Muscle layer of colon (tissue), 2 donors: ENCODE measurements around the gene NBEAL1.
"Not testable (repeated sequence)": the region's sequence is repeated elsewhere in the genome, so short reads cannot be mapped to it uniquely, and the experiment has no call there.

ENCODE experiments used
- H3K27ac ChIP-seq: one replicate; pipeline ENCODE4 v1.7.0; 2013; ENCODE audit warnings: low read depth, mild to moderate bottlenecking, low read length, moderate library complexity
- H3K27me3 ChIP-seq, 2 donors: one replicate each; pipeline ENCODE4 v1.7.0; 2013; ENCODE audit warnings: low read length in 2 of 2, mild to moderate bottlenecking in 2 of 2; ENCODE audit not compliant: insufficient read depth in 2 of 2, control insufficient read depth in 1 of 2
- H3K36me3 ChIP-seq: one replicate; pipeline ENCODE4 v1.7.0; 2013; ENCODE audit warnings: mild to moderate bottlenecking, low read length; ENCODE audit not compliant: insufficient read depth
- H3K4me1 ChIP-seq: one replicate; pipeline ENCODE4 v1.7.0; 2013; ENCODE audit warnings: mild to moderate bottlenecking, low read length; ENCODE audit not compliant: insufficient read depth
- H3K4me3 ChIP-seq, 2 donors: one replicate each; pipeline ENCODE4 v1.7.0; 2013; ENCODE audit warnings: low read length in 2 of 2, low read depth in 1 of 2, mild to moderate bottlenecking in 1 of 2, moderate library complexity in 1 of 2
- H3K9ac ChIP-seq: one replicate; pipeline ENCODE4 v1.7.0; 2013; ENCODE audit warnings: low read length
- H3K9me3 ChIP-seq: one replicate; pipeline ENCODE4 v1.7.0; 2013; ENCODE audit warnings: mild to moderate bottlenecking, low read length
- donor health status: abdominal sarcoma.
- donor health status: Adenocarcinoma of cecum.

Gene NBEAL1

DNA sequence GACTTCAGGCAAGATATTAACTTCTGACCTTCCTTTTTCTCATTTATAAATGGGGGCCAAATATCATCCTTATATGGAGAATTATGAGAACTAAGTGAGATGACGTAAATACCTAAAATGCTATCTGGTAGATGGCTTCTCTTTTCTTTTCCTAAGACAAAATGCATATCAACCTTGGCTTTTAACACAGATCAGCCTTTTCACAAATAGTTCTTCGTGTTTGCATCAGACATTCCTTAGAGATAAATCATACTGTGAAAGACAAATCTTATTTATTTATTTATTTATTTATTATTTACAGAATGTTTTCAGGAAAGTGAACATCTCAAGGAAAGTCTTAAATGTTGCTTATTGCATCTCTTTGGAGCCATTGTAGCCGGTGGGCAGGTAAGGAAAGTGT is 62.8 kb downstream of the NBEAL1 start:
- Histone ChIP-seq H3K4me1 (no peaks in the 10 kb centered on the region), H3K27ac (no peak overlapping the region), H3K4me3 (no peak overlapping the region), H3K27me3 (no peaks in the 10 kb centered on the region), H3K36me3 (peaks cover 9% of the 10 kb centered on the region), H3K9me3 (no peaks in the 10 kb centered on the region), H3K9ac (no peak overlapping the region)

- no peak overlapping the region for H3K4me3 ChIP-seq
- H3K27me3 ChIP-seq, result no peaks in the 10 kb centered on the region
- no peak overlapping the region for H3K27ac ChIP-seq
- H3K4me1 ChIP-seq, result no peaks in the 10 kb centered on the region
- H3K9me3 ChIP-seq, result no peaks in the 10 kb centered on the region
- no peak overlapping the region for H3K9ac ChIP-seq
- peaks cover 11% of the 10 kb centered on the region for H3K36me3 ChIP-seq
These were observed 65.9 kb downstream of the NBEAL1 start for GRCh38 chr2:203080447-203081045.

DNA sequence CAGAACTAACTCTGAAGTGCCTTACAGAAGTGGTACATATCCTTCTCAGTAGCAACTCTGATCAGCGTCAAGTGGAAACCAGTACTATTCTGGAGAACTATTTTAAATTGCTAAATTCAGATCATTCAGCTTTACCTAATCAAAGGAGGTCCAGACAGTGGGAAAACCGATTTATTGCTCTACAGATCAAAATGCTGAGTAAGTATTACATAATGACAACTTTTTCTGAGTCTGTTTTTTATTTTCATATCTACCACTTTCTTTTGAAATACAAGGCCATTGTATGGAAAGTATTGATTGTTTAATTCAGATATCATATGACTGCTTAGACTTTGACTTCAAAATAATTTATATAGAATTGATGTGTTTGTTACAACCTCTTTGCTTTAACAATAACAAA is 68.7 kb downstream of the NBEAL1 start:
- H3K4me3 ChIP-seq, result no peak overlapping the region
- no peak overlapping the region for H3K27ac ChIP-seq
- peaks cover 11% of the 10 kb centered on the region for H3K36me3 ChIP-seq
- H3K4me1 ChIP-seq, result no peaks in the 10 kb centered on the region
- no peaks in the 10 kb centered on the region for H3K27me3 ChIP-seq
- H3K9ac ChIP-seq, result no peak overlapping the region
- no peaks in the 10 kb centered on the region for H3K9me3 ChIP-seq

DNA sequence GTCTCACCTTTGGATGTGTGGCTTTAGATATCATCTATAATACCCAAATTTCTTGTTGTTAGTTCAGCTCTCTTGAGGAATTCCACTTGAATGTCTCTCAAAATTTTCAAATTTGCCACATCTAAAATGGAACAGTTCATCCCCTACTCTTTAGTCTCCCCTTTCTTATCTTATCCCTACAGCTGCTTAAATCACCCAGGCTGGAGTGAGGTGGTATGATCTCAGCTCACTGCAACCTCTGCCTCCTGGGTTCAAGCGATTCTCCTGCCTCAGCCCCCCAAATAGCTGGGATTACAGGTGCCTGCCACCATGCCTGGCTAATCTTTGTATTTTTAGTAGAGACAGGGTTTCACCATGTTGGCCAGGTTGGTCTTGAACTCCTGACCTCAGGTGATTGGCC is 71.7 kb downstream of the NBEAL1 start:
- not testable (repeated sequence) for H3K36me3 ChIP-seq, H3K4me1 ChIP-seq, H3K27me3 ChIP-seq, H3K4me3 ChIP-seq, H3K27ac ChIP-seq, H3K9ac ChIP-seq, H3K9me3 ChIP-seq

DNA sequence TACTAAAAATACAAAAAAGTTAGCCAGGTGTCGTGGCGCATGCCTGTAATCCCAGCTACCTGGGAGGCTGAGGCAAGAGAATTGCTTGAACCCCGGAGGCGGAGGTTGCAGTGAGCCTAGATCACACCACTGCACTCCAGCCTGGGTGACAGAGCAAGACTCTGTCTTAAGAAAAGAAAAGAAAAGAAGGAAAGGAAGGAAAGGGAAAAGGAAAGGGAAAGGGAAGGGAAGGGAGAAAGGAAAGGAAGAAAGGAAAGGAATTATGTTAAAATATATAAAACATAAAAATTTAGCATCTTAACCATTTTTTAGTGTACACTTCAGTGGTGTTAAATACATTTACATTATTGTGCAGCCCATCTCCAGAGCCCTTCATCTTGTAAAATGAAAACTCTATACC is 76.0 kb downstream of the NBEAL1 start:
- not testable (repeated sequence) for H3K9me3 ChIP-seq, H3K27ac ChIP-seq, H3K4me1 ChIP-seq, H3K4me3 ChIP-seq, H3K27me3 ChIP-seq, H3K9ac ChIP-seq, H3K36me3 ChIP-seq

- Histone ChIP-seq H3K4me3 (no peak overlapping the region), H3K4me1 (no peaks in the 10 kb centered on the region), H3K27ac (no peak overlapping the region), H3K27me3 (no peaks in the 10 kb centered on the region), H3K9ac (no peak overlapping the region), H3K9me3 (no peaks in the 10 kb centered on the region), H3K36me3 (peaks cover 13% of the 10 kb centered on the region)
These were observed 83.1 kb downstream of the NBEAL1 start for GRCh38 chr2:203097735-203098134.

GRCh38 chr2:203102357-203102756 is 87.7 kb downstream of the NBEAL1 start:
- not testable (repeated sequence) for H3K9ac ChIP-seq, H3K27ac ChIP-seq, H3K27me3 ChIP-seq, H3K4me1 ChIP-seq, H3K4me3 ChIP-seq, H3K9me3 ChIP-seq
- H3K36me3 ChIP-seq, result peaks cover 24% of the 10 kb centered on the region

DNA sequence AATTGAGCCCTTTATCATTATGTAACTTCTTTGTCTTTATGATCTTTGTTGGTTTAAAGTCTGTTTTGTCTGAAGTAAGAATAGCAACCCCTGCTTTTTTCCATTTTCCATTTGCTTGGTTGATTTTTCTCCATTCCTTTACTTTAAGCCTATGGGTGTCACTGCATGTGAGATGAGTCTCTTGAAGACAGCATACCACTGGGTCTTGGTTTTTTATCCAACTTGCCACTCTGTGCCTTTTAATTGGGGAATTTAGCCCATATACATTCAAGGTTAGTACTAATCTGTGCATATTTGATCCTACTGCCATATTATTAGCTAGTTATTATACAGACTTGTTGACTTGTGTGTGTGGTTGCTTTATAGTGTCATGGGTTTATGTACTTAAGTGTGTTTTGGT is 89.6 kb downstream of the NBEAL1 start:
- no peaks in the 10 kb centered on the region for H3K4me1 ChIP-seq
- H3K9ac ChIP-seq, result no peak overlapping the region
- H3K4me3 ChIP-seq, result no peak overlapping the region
- H3K9me3 ChIP-seq, result no peaks in the 10 kb centered on the region
- H3K27ac ChIP-seq, result no peak overlapping the region
- H3K36me3 ChIP-seq, result peaks cover 29% of the 10 kb centered on the region
- no peaks in the 10 kb centered on the region for H3K27me3 ChIP-seq

- Histone ChIP-seq H3K27ac (no peak overlapping the region), H3K27me3 (no peaks in the 10 kb centered on the region), H3K36me3 (peaks cover 38% of the 10 kb centered on the region)
These were observed 91.3 kb downstream of the NBEAL1 start for GRCh38 chr2:203105996-203106395.

DNA sequence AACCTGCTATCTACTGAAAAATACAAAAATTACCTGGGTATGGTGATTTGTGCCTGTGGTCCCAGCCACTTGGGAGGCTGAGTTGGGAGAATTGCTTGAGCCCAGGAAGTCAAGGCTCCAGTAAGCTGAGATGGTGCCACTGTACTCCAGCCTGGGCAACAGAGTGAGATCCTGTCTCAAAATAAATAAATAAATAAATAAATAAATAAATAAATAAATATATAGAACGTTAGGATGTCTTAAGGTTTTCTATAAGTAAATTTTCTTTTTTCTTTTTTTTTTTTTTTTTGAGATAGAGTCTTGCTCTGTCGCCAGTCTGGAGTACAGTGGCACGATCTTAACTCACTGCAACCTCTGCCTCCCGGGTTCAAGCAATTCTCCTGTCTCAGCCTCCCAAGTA is 95.8 kb downstream of the NBEAL1 start:
- H3K27me3 ChIP-seq, H3K27ac ChIP-seq, H3K4me3 ChIP-seq, H3K9me3 ChIP-seq, H3K9ac ChIP-seq, H3K4me1 ChIP-seq: not testable (repeated sequence)
- peaks cover 23% of the 10 kb centered on the region for H3K36me3 ChIP-seq

More at GRCh38 chr2:203105996-203106395, 91.3 kb downstream of the NBEAL1 start:
- no peaks in the 10 kb centered on the region for H3K4me1 ChIP-seq
- no peak overlapping the region for H3K4me3 ChIP-seq
- H3K9me3 ChIP-seq, result no peaks in the 10 kb centered on the region
- H3K9ac ChIP-seq, result no peak overlapping the region

- Histone ChIP-seq H3K27ac (no peak overlapping the region), H3K27me3 (no peaks in the 10 kb centered on the region), H3K36me3 (peaks cover 23% of the 10 kb centered on the region), H3K9ac (no peak overlapping the region), H3K4me3 (no peak overlapping the region), H3K9me3 (no peaks in the 10 kb centered on the region), H3K4me1 (no peaks in the 10 kb centered on the region)
These were observed 97.7 kb downstream of the NBEAL1 start for GRCh38 chr2:203112342-203112741.

DNA sequence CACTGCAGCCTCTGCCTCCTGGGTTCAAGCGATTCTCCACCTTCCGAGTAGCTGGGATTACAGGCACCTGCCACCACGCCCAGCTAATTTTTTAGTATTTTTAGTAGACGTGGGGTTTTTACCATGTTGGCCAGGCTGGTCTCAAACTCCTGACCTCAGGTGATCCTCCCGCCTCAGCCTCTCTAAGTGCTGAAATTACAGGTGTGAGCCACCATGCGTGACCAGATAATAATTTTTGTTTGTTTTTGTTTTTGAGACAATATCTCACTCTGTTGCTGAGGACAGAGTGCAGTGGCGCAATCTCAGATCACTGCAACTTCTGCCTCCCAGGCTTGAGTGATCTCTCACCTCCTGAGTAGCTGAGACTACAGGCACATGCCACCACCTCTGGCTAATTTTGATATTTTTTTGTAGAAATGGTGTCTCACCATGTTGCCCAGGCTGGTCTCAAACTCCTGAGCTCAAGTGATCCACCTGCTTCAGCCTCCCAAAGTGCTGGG is 100.6 kb downstream of the NBEAL1 start:
- not testable (repeated sequence) for H3K36me3 ChIP-seq, H3K27me3 ChIP-seq, H3K4me1 ChIP-seq, H3K9me3 ChIP-seq, H3K4me3 ChIP-seq, H3K27ac ChIP-seq, H3K9ac ChIP-seq
